Measurements from ENCODE around the gene CNIH3.
"Not testable (repeated sequence)": the region's sequence is repeated elsewhere in the genome, so short reads cannot be mapped to it uniquely, and the experiment has no call there.

The CNIH3 gene

DNA sequence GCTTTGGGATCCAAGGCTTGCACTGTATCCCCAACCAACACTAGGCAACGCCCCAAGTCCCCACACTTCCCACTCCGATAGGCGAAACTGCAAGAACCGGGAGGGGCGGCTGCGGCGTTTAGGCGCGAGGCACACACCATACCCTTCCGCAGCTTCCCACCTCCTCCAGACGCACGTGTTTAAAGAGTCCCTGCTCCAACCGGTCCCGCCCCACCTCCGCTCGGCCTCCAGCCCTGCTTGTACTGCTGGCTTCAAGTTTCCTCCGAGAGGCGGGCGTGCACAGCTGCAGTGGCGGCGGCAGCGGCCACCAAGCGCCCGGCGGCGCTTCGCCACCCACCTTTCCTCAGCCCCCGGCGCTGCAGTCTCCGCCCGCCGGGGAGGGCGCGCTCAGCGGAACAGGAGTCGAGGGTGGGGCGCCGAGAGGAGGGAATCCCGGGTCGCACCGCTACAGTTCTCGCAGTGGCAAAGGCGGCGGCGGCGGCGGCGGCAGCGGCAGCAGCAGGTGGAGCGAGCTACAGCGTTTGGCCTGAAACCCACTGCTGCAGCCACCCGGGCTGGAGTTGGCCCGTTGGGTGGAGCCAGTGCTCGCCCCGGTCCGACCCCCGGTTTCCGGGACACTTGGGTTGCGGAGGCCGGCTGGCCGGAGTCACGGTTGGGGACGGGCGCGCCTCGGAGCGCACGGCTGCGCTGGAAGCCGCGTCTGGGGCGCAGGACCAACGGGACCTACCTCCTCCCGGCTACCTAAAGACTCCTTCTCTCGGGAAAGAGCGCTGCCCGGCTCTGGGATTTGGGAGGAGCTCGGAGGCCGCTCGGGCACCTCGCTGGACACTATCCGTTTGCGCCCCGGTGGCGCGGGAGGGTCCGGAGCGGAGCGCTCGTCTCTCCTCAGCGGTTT lies at the start of gene CNIH3:
TSS of gene CNIH3 (plus strand) at position 457 of the 895 bp plus-strand sequence. CDS start 858 bp downstream, outside the sequence.
- DNase-seq, result peak; percentile 56

DNA sequence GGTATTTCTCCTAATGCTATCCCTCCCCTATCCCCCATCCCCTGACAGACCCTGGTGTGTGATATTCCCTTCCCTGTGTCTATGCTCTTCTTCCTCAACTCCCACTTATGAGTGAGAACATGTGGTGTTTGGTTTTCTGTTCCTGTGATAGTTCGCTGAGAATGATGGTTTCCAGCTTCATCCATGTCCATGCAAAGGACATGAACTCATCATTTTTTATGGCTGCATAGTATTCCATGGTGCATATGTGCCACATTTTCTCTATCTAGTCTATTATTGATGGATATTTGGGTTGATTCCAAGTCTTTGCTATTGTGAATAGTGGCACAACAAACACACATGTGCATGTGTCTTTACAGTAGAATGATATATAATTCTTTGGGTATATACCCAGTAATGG lies 49.6 kb upstream of the CNIH3 start:
- not testable (repeated sequence) for DNase-seq

- no peak for DNase-seq
Measured at GRCh38 chr1:224569276-224569675, 46.8 kb upstream of the CNIH3 start.

DNA sequence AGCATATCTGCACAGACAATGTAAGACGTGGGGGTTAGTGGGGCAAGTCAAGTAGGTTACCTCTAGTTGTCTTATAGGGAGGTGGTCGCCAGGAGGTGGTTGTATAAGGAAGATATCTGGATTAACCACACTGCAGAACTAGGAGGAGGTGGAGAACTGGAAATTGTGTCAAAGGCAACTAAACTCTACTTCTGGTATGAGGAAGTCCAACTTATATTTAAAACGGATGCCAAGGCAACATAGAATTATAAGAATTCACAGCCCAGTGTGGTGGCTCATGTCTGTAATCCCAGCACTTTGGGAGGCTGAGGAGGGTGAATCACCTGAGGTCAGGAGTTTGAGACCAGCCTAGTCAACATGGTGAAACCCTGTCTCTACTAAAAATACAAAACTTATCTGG lies 44.1 kb upstream of the CNIH3 start:
- DNase-seq, result peak; percentile 24

DNA sequence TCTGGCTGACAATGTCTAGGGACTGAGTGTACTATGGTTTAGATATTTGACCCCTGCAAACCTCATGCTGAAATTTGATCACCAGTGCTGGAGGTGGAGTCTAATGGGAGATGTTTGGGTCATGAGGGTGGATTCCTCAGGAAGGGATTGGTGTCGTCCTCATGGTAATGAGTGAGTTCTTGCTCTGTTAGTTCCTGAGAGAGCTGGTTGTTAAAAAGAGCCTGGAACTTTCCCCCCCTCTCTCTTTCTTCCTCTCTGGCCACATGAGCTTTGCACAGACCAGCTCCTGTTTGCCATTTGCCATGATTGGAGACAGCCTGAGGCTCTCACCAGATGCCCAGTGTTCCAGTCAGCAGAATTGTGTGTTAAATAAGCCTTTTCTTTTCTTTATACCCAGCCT lies 36.6 kb upstream of the CNIH3 start:
- no peak for DNase-seq

- DNase-seq, result no peak
Measured at GRCh38 chr1:224580006-224580405, 36.1 kb upstream of the CNIH3 start.

DNA sequence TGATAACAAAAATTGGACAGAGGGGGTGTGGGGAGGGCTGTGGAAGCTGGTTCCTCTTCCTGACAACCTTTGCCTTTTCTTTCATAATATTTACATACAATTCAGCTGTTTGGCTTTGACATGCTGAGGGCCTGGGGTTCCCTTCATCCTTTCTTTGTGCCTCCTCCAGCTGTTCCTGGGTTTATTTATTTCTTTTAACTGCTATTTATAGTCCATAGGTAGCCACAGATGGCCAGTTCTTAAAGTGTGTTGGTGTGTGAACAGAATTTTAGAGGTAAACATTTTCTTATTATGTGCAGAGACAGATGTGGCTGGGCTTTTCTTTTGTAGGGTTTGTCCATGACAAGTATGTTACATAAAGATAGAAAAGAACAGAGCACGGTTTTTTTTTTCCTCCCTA lies 34.1 kb upstream of the CNIH3 start:
- DNase-seq, result no peak

- DNase-seq, result no peak
Measured at GRCh38 chr1:224583774-224584173, 32.3 kb upstream of the CNIH3 start.

GRCh38 chr1:224585051-224585450 lies 31.1 kb upstream of the CNIH3 start:
- no peak for DNase-seq

GRCh38 chr1:224587051-224587450 lies 29.1 kb upstream of the CNIH3 start:
- DNase-seq, result no peak

GRCh38 chr1:224588515-224588914 lies 27.6 kb upstream of the CNIH3 start:
- DNase-seq, result no peak

DNA sequence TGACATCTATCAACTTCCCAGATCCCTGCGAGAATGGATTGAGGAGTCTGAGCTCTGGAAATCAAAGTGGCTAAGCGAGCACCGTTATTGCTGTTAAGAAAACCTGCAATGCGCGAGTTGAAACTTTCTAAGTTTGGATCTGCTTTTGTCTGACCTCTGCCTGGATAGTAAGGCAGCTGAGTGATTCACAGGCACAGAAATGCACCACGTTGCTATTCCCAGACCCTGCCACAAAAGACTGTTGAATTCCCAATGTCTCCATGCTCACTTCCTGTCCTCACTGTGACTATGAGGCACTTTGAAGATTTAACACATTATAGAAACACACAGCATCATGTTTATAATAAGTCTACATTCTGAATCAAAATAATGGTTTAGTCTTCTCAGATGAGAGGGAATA lies 27.1 kb upstream of the CNIH3 start:
- no peak for DNase-seq

GRCh38 chr1:224591326-224591725 lies 24.8 kb upstream of the CNIH3 start:
- no peak for DNase-seq

DNA sequence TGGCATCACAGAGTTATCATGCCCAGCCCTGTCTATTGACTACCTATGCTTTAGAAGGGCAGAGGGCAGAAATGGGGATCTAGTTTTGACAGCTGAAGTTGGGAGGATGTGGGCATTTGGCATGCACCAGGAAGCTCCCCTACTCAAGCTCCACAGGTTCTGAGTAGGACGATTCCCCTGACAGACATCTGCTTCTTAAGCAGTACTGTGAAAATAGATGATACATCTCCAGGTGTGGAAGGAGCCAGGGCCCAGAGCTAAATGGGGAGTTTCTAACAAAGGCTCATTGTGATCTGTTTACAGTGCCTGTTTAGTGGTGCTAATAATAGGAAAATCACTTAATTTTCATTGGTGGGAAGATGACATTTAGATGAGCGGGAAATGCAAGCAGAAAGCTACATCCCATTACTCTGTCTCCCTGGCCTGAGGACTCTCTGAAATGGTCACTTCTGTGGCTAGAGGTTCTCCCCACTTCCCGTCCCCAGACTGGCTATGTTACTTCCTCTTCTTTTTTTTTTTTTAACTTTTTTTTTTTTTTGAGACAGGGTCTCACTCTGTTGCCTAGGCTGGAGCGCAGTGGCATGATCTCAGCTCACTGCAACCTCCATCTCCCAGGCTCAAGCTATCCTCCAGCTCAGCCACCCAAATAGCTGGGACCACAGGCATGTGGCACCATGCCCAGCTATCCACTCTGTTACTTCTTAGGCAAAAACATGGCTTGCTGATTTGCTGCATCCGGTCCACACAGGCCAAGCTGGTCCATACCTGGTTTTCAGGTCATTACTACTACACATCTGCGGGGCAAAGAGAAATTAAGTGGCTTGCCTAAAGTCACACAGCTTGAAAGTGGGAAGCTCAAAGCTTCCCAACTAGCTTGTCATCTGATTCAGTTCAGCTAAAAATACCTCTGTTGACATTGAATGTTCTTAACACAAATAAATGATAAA lies 23.2 kb upstream of the CNIH3 start:
- DNase-seq, result peak; percentile 70

DNA sequence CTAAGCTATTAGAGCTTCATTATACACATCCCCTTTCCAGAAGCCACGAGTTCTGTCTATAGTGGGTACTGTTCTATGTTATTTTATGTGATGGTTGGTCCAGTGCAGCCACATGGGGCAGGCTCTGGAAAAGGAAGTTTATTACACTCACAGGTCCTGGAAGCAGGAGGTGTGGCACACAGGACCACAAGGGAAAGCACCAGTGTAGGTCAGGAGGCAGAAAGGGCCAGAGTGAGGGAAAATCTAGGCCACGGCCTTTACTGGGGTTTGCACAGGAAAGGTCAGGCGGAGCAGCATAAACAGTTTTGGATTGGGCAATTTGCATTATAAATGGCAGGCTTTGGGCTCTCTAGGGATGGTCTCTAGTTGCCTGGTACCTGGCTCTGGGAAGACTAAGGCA lies 21.8 kb upstream of the CNIH3 start:
- DNase-seq, result peak; percentile 32

DNA sequence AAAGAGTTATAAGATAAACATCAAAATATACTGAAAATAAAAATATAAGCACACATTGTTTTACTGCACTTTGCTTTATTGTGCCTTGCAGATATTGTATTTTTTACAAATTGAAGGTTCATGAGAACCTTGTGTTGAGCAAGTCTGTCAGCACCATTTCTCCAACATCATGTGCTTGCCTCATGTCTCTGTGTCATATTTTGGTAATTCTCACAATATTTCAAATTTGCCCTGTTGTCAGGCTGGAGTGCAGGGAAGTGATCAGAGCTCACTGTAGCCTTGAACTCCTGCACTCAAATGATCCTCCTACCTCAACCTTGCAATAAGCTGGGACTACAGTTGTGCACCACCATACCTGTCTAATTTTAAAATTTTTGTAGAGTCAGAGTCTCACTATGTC lies 21.3 kb upstream of the CNIH3 start:
- DNase-seq, result peak; percentile 78

GRCh38 chr1:224605482-224606181 lies 10.5 kb upstream of the CNIH3 start:
- no peak for DNase-seq

DNA sequence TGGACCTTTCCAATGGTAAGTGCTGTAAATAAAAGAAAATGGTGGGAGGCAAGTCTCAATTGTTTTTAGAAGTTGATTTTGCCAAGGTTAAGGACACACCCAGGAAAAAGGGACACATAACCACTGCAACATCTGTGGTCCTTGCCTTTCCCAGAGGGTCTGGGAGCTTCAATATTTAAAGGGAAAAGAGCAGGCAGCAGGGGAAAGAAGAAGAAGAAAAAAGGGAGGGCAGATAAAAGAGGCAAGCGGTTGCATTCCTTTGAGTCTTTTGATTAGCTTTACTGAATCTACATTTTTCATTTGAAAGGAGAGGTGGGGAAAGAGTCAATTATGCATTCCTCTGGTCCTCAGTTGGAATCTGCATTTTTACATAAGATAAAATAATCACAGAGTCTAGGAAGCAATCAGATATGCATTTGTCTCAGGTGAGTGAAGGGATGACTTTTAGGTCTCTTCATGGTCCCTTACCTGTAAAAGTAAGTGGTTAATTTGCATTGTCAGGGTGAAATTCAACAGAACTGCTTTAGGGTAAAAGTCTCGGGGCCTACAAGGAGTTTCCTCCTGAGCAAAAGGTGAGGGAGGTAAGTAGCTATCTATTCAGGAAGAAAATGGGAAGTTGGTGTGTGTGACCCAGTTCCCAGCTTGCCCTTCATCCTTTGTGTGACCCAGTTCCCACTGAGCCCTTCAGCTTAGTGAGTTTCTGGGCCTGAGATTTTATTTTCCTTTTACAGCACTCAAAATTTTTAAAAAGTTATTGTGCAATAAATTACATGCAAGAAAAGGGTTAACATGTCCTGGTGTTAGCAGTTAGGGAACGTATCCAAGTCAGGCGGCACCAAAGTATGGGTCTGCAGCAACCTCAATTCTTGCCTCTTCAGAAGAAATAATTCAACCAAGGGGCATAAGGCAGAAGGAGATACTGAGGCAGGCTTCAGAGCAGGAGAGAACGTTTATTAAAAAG lies 8.6 kb upstream of the CNIH3 start:
- DNase-seq, result no peak

- no peak for DNase-seq
Measured at GRCh38 chr1:224609333-224609732, 6.8 kb upstream of the CNIH3 start.

GRCh38 chr1:224612246-224612645 lies 3.9 kb upstream of the CNIH3 start:
- DNase-seq, result no peak

GRCh38 chr1:224613486-224613885 lies 2.6 kb upstream of the CNIH3 start:
- DNase-seq, result no peak

Data from inflammatory macrophage treated with lipopolysaccharide for 4 hours (primary cell).